Kidney glomerular epithelial cell (primary cell): ENCODE measurements around the gene PRDM8.
"Not testable (repeated sequence)": the region's sequence is repeated elsewhere in the genome, so short reads cannot be mapped to it uniquely, and the experiment has no call there.

Source experiments
- DNase-seq: peaks from one replicate; lab custom pipeline; 2025; lab: John Stamatoyannopoulos, UW

PRDM8 gene

GRCh38 chr4:80228460-80228859 is 31.2 kb downstream of the PRDM8 start:
- DNase-seq, result no peak

- no peak for DNase-seq
Observed at GRCh38 chr4:80229128-80229527, 31.8 kb downstream of the PRDM8 start.

GRCh38 chr4:80229590-80229989 is 32.3 kb downstream of the PRDM8 start:
- no peak for DNase-seq

GRCh38 chr4:80231180-80231579 is 33.9 kb downstream of the PRDM8 start:
- DNase-seq, result no peak

- no peak for DNase-seq
Observed at GRCh38 chr4:80232707-80233370, 35.5 kb downstream of the PRDM8 start.

GRCh38 chr4:80233390-80233789 is 36.1 kb downstream of the PRDM8 start:
- DNase-seq, result no peak

- DNase-seq, result no peak
Observed at GRCh38 chr4:80235451-80235850, 38.1 kb downstream of the PRDM8 start.

- DNase-seq, result peak; percentile 39
Observed at GRCh38 chr4:80237992-80238391, 40.7 kb downstream of the PRDM8 start.

GRCh38 chr4:80239480-80240150 is 42.3 kb downstream of the PRDM8 start:
- no peak for DNase-seq

- peak; percentile 46 for DNase-seq
Observed at GRCh38 chr4:80240976-80241375, 43.7 kb downstream of the PRDM8 start.

- no peak for DNase-seq
Observed at GRCh38 chr4:80243274-80244018, 46.1 kb downstream of the PRDM8 start.

- not testable (repeated sequence) for DNase-seq
Observed at GRCh38 chr4:80247484-80247883, 50.2 kb downstream of the PRDM8 start.

- no peak for DNase-seq
Observed at GRCh38 chr4:80249144-80249543, 51.8 kb downstream of the PRDM8 start.

GRCh38 chr4:80252427-80252826 is 55.1 kb downstream of the PRDM8 start:
- no peak for DNase-seq

GRCh38 chr4:80252953-80253352 is 55.6 kb downstream of the PRDM8 start:
- DNase-seq, result no peak

GRCh38 chr4:80253510-80253909 is 56.2 kb downstream of the PRDM8 start:
- DNase-seq, result no peak
